ENCODE data around the gene IRGQ.

IRGQ gene

GRCh38 chr19:43624933-43625332, 29.0 kb upstream of the IRGQ start:
- DNase-seq: peak; percentile 87 to 95 (median 93)
- Histone ChIP-seq H3K4me3 (ENCODE audit: control insufficient read depth in 1 of 7, extremely low read depth in 1 of 7, insufficient read depth in 4 of 7, low read depth in 2 of 7, low read length in 6 of 7) (peak overlapping the region in 1 of 7 experiments; percentile 54), H3K9me3 (ENCODE audit: control extremely low read depth in 1 of 5, control insufficient read depth in 4 of 5, insufficient read depth in 2 of 5, low read depth in 1 of 5, low read length in 4 of 5) (no peaks in the 10 kb centered on the region), H3K27me3 (replicated peaks in 2 of 5; ENCODE audit: control insufficient read depth in 4 of 5, insufficient read depth in 5 of 5, low read length in 4 of 5) (peaks cover 0 to 21% (median 5%) of the 10 kb centered on the region in 5 experiments), H3K27ac (ENCODE audit: insufficient read depth in 1 of 2, low read depth in 1 of 2, low read length in 2 of 2, poor library complexity in 1 of 2, severe bottlenecking in 2 of 2) (no peak overlapping the region), H3K36me3 (ENCODE audit: control insufficient read depth in 4 of 4, insufficient read depth in 4 of 4, low read length in 3 of 4) (no peaks in the 10 kb centered on the region), H3K4me1 (ENCODE audit: control extremely low read depth in 1 of 4, control insufficient read depth in 4 of 4, insufficient read depth in 4 of 4, low read length in 3 of 4) (peaks cover 0 to 18% (median 10%) of the 10 kb centered on the region in 4 experiments)
- 10% methylated on average over 13 of the region's 30 CpGs for WGBS (ENCODE audit: insufficient coverage)
- ChIA-PET POLR2A (no interaction called here), CTCF (interaction anchor here (0.7 to 3.6 kb wide), 4 partner anchors 9 to 69 kb away, joined by 4 to 24 read pairs (median 6); no protein-coding TSS in a partner anchor)

GRCh38 chr19:43623889-43624670, 28.1 kb upstream of the IRGQ start:
- no peak overlapping the region for H3K4me3 ChIP-seq (ENCODE audit: control insufficient read depth in 1 of 7, extremely low read depth in 1 of 7, insufficient read depth in 4 of 7, low read depth in 2 of 7, low read length in 6 of 7)
- H3K36me3 ChIP-seq (ENCODE audit: control insufficient read depth in 4 of 4, insufficient read depth in 4 of 4, low read length in 3 of 4): no peaks in the 10 kb centered on the region
- H3K27ac ChIP-seq (ENCODE audit: insufficient read depth in 1 of 2, low read depth in 1 of 2, low read length in 2 of 2, poor library complexity in 1 of 2, severe bottlenecking in 2 of 2): no peak overlapping the region
- WGBS (ENCODE audit: insufficient coverage): 94% methylated on average over 35 of the region's 35 CpGs
- H3K27me3 ChIP-seq (replicated peaks in 2 of 5; ENCODE audit: control insufficient read depth in 4 of 5, insufficient read depth in 5 of 5, low read length in 4 of 5): peaks cover 0 to 21% (median 5%) of the 10 kb centered on the region in 5 experiments
- ChIA-PET POLR2A (no interaction called here), CTCF (interaction anchor here (0.6 to 3.6 kb wide), 6 partner anchors 10 to 71 kb away, joined by 3 to 24 read pairs (median 4); no protein-coding TSS in a partner anchor)
- H3K9me3 ChIP-seq (ENCODE audit: control extremely low read depth in 1 of 5, control insufficient read depth in 4 of 5, insufficient read depth in 2 of 5, low read depth in 1 of 5, low read length in 4 of 5): no peaks in the 10 kb centered on the region
- H3K4me1 ChIP-seq (ENCODE audit: control extremely low read depth in 1 of 4, control insufficient read depth in 4 of 4, insufficient read depth in 4 of 4, low read length in 3 of 4): peaks cover 0 to 23% (median 15%) of the 10 kb centered on the region in 4 experiments
- peak in 1 of 3 donors; percentile 37 for DNase-seq

GRCh38 chr19:43622956-43623355, 27.0 kb upstream of the IRGQ start:
- WGBS (ENCODE audit: insufficient coverage): no CpG with 5 or more reads among the region's 1 CpG
- H3K4me3 ChIP-seq (ENCODE audit: control insufficient read depth in 1 of 7, extremely low read depth in 1 of 7, insufficient read depth in 4 of 7, low read depth in 2 of 7, low read length in 6 of 7): no peak overlapping the region
- H3K4me1 ChIP-seq (ENCODE audit: control extremely low read depth in 1 of 4, control insufficient read depth in 4 of 4, insufficient read depth in 4 of 4, low read length in 3 of 4): peaks cover 2 to 33% (median 25%) of the 10 kb centered on the region in 4 experiments
- peaks cover 0 to 21% (median 5%) of the 10 kb centered on the region in 5 experiments for H3K27me3 ChIP-seq (replicated peaks in 2 of 5; ENCODE audit: control insufficient read depth in 4 of 5, insufficient read depth in 5 of 5, low read length in 4 of 5)
- H3K9me3 ChIP-seq (ENCODE audit: control extremely low read depth in 1 of 5, control insufficient read depth in 4 of 5, insufficient read depth in 2 of 5, low read depth in 1 of 5, low read length in 4 of 5): no peaks in the 10 kb centered on the region
- no peak overlapping the region for H3K27ac ChIP-seq (ENCODE audit: insufficient read depth in 1 of 2, low read depth in 1 of 2, low read length in 2 of 2, poor library complexity in 1 of 2, severe bottlenecking in 2 of 2)
- H3K36me3 ChIP-seq (ENCODE audit: control insufficient read depth in 4 of 4, insufficient read depth in 4 of 4, low read length in 3 of 4): no peaks in the 10 kb centered on the region
- DNase-seq: no peak
- ChIA-PET POLR2A (no interaction called here), CTCF (interaction anchor here (1.7 kb wide), 1 partner anchor 9 kb away, joined by 8 read pairs; no protein-coding TSS in a partner anchor)

GRCh38 chr19:43622070-43622469, 26.1 kb upstream of the IRGQ start:
- no peaks in the 10 kb centered on the region for H3K36me3 ChIP-seq (ENCODE audit: control insufficient read depth in 4 of 4, insufficient read depth in 4 of 4, low read length in 3 of 4)
- H3K4me1 ChIP-seq (ENCODE audit: control extremely low read depth in 1 of 4, control insufficient read depth in 4 of 4, insufficient read depth in 4 of 4, low read length in 3 of 4): peaks cover 2 to 33% (median 25%) of the 10 kb centered on the region in 4 experiments
- peaks cover 0 to 18% (median 0%) of the 10 kb centered on the region in 5 experiments for H3K27me3 ChIP-seq (replicated peaks in 2 of 5; ENCODE audit: control insufficient read depth in 4 of 5, insufficient read depth in 5 of 5, low read length in 4 of 5)
- no peak overlapping the region for H3K27ac ChIP-seq (ENCODE audit: insufficient read depth in 1 of 2, low read depth in 1 of 2, low read length in 2 of 2, poor library complexity in 1 of 2, severe bottlenecking in 2 of 2)
- H3K9me3 ChIP-seq (ENCODE audit: control extremely low read depth in 1 of 5, control insufficient read depth in 4 of 5, insufficient read depth in 2 of 5, low read depth in 1 of 5, low read length in 4 of 5): no peaks in the 10 kb centered on the region
- 63% methylated on average over 3 of the region's 4 CpGs for WGBS (ENCODE audit: insufficient coverage)
- CTCF ChIA-PET: interaction anchor here (1.2 kb wide), 1 partner anchor 27 kb away, joined by 4 read pairs; no protein-coding TSS in a partner anchor
- no peak for DNase-seq
- POLR2A ChIA-PET: no interaction called here
- no peak overlapping the region for H3K4me3 ChIP-seq (ENCODE audit: control insufficient read depth in 1 of 7, extremely low read depth in 1 of 7, insufficient read depth in 4 of 7, low read depth in 2 of 7, low read length in 6 of 7)

- Histone ChIP-seq H3K4me1 (ENCODE audit: control extremely low read depth in 1 of 4, control insufficient read depth in 4 of 4, insufficient read depth in 4 of 4, low read length in 3 of 4) (peaks cover 2 to 28% (median 24%) of the 10 kb centered on the region in 4 experiments), H3K36me3 (ENCODE audit: control insufficient read depth in 4 of 4, insufficient read depth in 4 of 4, low read length in 3 of 4) (no peaks in the 10 kb centered on the region), H3K27ac (ENCODE audit: insufficient read depth in 1 of 2, low read depth in 1 of 2, low read length in 2 of 2, poor library complexity in 1 of 2, severe bottlenecking in 2 of 2) (peak overlapping the region; percentile 54 to 92), H3K4me3 (ENCODE audit: control insufficient read depth in 1 of 7, extremely low read depth in 1 of 7, insufficient read depth in 4 of 7, low read depth in 2 of 7, low read length in 6 of 7) (peak overlapping the region; percentile 65 to 93 (median 82)), H3K27me3 (replicated peaks in 2 of 5; ENCODE audit: control insufficient read depth in 4 of 5, insufficient read depth in 5 of 5, low read length in 4 of 5) (peaks cover 0 to 1% (median 0%) of the 10 kb centered on the region in 5 experiments), H3K9me3 (ENCODE audit: control extremely low read depth in 1 of 5, control insufficient read depth in 4 of 5, insufficient read depth in 2 of 5, low read depth in 1 of 5, low read length in 4 of 5) (no peaks in the 10 kb centered on the region)
- 57% methylated on average over 14 of the region's 23 CpGs for WGBS (ENCODE audit: insufficient coverage)
- POLR2A ChIA-PET: no interaction called here
- DNase-seq: no peak
- CTCF ChIA-PET: interaction anchor here (1.5 kb wide), 1 partner anchor 8 kb away, joined by 4 read pairs; no protein-coding TSS in a partner anchor
Measured at GRCh38 chr19:43620061-43621001, 24.4 kb upstream of the IRGQ start.

- no peaks in the 10 kb centered on the region for H3K27me3 ChIP-seq (replicated peaks in 2 of 5; ENCODE audit: control insufficient read depth in 4 of 5, insufficient read depth in 5 of 5, low read length in 4 of 5)
- H3K27ac ChIP-seq (ENCODE audit: insufficient read depth in 1 of 2, low read depth in 1 of 2, low read length in 2 of 2, poor library complexity in 1 of 2, severe bottlenecking in 2 of 2): peak within 1 kb of the TSS; percentile 83 to 92
- H3K9me3 ChIP-seq (ENCODE audit: control extremely low read depth in 1 of 5, control insufficient read depth in 4 of 5, insufficient read depth in 2 of 5, low read depth in 1 of 5, low read length in 4 of 5): no peaks in the 10 kb centered on the region
- no peaks in the 10 kb centered on the region for H3K36me3 ChIP-seq (ENCODE audit: control insufficient read depth in 4 of 4, insufficient read depth in 4 of 4, low read length in 3 of 4)
- under 1% methylated on average over 77 of the region's 81 CpGs for WGBS (ENCODE audit: insufficient coverage)
- DNase-seq: peak; percentile 92 to 96 (median 95)
- peak within 1 kb of the TSS; percentile 65 to 93 (median 82) for H3K4me3 ChIP-seq (ENCODE audit: control insufficient read depth in 1 of 7, extremely low read depth in 1 of 7, insufficient read depth in 4 of 7, low read depth in 2 of 7, low read length in 6 of 7)
- ChIA-PET POLR2A (no interaction called here), CTCF (interaction anchor here (1.5 kb wide), 1 partner anchor 9 kb away, joined by 4 read pairs; no protein-coding TSS in a partner anchor)
- peaks cover 2 to 22% (median 20%) of the 10 kb centered on the region in 4 experiments for H3K4me1 ChIP-seq (ENCODE audit: control extremely low read depth in 1 of 4, control insufficient read depth in 4 of 4, insufficient read depth in 4 of 4, low read length in 3 of 4)
Measured at GRCh38 chr19:43619262-43620060, 23.5 kb upstream of the IRGQ start, which contains the start of gene ZNF428. Gene ZNF428 (minus strand): TSS chr19:43619629. CDS start chr19:43614304, 5,325 bp downstream.
